Stimulated activated CD4-positive, alpha-beta T cell treated with anti-CD3 and anti-CD28 coated beads, Interleukin-12 subunit alpha, Interleukin-12 subunit beta, amount 100 ng/mL, for 4 hours (primary cell): ENCODE measurements around the gene GREB1L.

ENCODE experiments used
- DNase-seq: peaks from one replicate; pipeline ENCODE4 v3.0.0-alpha.2; 2020

The GREB1L gene

GRCh38 chr18:21496277-21496835, 254.3 kb downstream of the GREB1L start:
- no peak for DNase-seq

- no peak for DNase-seq
Observed at GRCh38 chr18:21499997-21500396, 258.0 kb downstream of the GREB1L start.

- DNase-seq = no peak
Observed at GRCh38 chr18:21502661-21503060, 260.6 kb downstream of the GREB1L start.

- no peak for DNase-seq
Observed at GRCh38 chr18:21507913-21508701, 266.1 kb downstream of the GREB1L start.

GRCh38 chr18:21509062-21509461, 267.0 kb downstream of the GREB1L start:
- no peak for DNase-seq

DNA sequence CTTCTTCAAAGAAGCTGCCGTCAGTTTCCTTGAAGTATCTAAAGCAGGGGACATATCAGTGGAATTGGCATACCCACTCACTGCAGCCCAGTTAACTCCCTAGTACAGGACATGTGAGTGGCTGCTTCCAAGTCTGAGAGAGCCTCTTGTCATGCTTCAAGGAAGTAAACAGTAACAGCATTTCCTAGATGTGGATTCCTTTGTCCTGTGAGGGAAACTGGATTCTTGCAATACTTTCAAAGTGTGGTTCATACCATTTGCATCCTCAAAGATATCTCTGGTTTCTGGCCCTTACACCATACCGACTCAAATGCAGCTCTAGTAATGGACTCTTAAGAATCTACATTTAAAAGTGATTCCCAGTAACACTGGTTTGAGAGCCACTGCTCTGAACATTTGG, 271.3 kb downstream of the GREB1L start:
- no peak for DNase-seq

DNA sequence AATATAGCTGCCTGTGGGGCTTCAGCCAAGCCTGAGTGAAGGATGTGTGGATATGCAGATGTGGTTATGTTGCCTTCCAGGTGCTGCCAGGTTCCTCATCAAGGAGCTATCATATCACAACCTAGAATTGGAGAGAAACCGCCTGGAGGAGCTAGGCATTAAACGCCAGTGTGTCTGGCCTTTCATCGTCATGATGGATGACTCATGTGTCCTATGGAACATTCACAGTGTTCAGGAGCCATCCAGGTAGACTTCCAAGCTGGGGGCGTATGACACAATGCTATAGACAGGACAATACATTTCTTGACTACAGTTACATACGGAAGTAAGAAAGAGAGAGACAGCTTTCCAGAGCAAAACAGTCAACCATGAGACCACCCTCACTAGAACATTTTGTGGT, 271.7 kb downstream of the GREB1L start:
- no peak for DNase-seq

DNA sequence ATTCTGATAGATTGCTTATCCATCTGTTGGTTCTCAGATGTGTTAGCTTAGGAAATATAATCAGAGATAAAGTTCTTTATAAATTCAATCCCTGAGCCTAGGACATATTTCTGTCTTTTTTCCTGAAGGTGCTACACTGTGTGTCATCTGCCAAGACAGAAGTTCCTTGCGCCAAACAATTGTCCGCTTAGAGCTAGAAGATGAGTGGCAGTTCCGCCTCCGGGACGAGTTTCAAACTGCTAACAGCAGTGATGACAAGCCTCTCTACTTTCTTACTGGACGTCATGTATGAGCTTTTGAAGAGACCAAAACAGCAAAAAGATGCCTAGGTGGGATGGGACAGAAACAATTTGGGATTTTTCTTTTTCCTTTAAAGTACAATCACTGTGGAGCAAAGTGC, 280.5 kb downstream of the GREB1L start:
- DNase-seq = no peak

DNA sequence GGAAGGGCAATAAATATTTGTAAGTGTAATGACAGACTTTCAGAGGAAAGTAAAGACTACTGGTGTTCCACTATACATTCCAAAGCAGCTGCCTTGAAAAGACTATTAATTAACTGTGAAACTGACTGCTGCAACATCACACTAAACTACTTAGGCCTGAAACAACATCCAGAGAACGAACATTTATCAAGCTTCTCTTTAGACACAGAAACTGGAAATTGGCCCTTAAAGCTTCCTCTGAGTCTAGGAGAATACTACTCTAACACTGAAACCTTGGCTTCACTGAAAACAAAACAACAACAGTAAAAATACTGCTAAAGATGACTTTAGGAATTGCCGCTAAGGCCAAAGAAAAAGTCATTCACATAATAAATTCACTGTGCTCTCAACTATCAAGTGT, 283.9 kb downstream of the GREB1L start:
- no peak for DNase-seq

DNA sequence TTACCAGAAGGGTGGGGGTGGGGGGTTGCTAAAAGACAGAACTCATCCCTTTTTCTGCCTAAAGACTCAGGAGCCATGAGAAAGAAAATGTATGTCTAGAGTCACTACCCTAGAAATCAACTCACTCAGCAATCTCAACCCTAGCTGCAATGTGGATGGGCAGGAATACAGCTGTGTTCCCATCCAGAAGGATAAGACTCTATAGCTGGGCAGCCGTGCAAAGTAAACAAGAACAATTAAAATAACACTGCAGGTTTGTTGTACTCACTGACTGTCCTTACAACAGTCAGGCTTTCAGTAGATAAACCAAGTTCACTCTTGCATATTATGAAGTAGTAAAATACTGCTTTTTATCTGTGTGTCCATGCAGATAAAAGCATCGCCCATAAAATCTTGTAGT, 284.4 kb downstream of the GREB1L start:
- no peak for DNase-seq

GRCh38 chr18:21534327-21534726, 292.3 kb downstream of the GREB1L start:
- no peak for DNase-seq

GRCh38 chr18:21538230-21538629, 296.2 kb downstream of the GREB1L start:
- no peak for DNase-seq

DNA sequence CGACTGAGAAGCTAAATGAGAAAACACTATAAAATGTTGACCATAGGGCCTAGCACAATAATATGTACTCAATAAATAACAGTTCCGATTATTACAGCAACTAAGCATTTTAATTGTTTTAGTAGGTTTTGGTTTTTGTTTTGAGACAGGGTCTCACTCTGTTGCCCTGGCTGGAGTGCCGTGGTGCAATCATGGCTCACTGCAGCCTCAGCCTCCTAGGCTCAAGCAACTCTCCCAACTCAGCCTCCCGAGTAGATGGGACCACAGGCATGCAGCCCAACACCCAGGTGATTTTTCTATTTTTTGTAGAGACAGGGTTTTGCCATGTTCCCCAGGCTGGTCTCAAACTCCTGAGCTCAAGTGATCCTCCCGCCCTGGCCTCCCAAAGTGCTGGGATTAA, 304.4 kb downstream of the GREB1L start:
- no peak for DNase-seq

- DNase-seq = no peak
Observed at GRCh38 chr18:21548647-21549046, 306.6 kb downstream of the GREB1L start.

DNA sequence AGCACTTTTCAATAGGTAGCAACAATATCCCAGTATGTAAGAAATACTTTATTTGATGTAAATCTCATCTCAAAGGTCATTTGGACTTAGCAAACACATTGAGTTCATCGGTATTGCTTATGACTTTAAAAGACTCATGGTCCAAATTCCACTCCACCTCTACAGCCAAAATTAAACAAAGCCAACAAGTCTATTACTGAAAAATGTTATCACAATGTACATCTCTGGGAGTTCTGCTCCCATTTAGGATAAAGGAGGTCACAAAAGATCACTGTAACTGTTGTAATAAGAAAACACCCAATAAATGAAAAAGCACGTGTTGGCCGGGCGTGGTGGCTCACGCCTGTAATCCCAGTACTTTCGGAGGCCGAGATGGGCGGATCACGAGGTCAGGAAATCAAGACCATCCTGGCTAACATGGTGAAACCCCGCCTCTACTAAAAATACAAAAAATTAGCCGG, 308.5 kb downstream of the GREB1L start:
- DNase-seq = no peak

GRCh38 chr18:21557607-21558253, 315.7 kb downstream of the GREB1L start:
- no peak for DNase-seq

DNA sequence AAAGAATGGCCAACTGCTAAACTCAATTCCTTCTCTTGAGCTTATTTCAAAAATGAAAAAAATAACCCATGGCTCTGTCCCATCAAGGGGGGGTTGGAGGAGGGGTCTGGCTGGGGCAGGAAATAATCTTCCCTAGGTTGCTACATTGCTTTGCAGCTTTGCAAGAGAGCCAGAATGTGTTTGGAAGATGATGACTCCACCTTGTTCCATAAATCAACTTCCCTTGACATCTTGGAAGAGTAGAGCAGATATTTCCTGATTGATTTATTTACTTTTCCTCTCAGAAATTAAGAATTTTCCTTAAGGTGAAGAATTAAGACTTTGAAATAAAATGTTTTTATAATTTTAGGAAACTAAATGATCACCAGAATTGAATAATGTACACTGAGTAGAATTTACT, 317.2 kb downstream of the GREB1L start:
- DNase-seq = no peak

- no peak for DNase-seq
Observed at GRCh38 chr18:21571772-21572171, 329.7 kb downstream of the GREB1L start.
